DMS153 (cell line): ENCODE data around the gene STAT4.
"Not testable (repeated sequence)": the region's sequence is repeated elsewhere in the genome, so short reads cannot be mapped to it uniquely, and the experiment has no call there.

Source experiments
- DNase-seq: peaks from one replicate; lab custom pipeline; 2025; lab: John Stamatoyannopoulos, UW

The STAT4 gene

GRCh38 chr2:191013932-191014652, 136.7 kb downstream of the STAT4 start, which contains the start of gene STAT1:
Gene STAT1, minus strand, starts transcription at chr2:191014171. Its CDS starts 4,168 bp downstream, at chr2:191010003.
- peak; percentile 81 for DNase-seq

DNA sequence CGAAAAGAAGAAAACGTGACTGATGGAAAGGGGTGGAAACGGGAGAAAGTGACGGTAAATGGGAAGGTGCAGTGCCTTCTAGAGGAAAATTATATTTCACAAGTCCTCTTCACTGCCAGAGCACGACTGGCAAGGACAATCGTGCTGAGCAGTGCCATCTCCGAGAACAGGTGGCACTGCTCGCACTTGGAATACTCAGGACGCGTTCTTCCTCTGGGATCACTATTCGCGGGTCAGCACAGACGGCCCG, 137.2 kb downstream of the STAT4 start:
- DNase-seq: no peak

- no peak for DNase-seq
Measured at GRCh38 chr2:191012845-191013681, 137.7 kb downstream of the STAT4 start.

GRCh38 chr2:191012346-191012745, 138.4 kb downstream of the STAT4 start:
- no peak for DNase-seq

GRCh38 chr2:191010887-191011885, 139.6 kb downstream of the STAT4 start:
- no peak for DNase-seq

- DNase-seq: no peak
Measured at GRCh38 chr2:191009541-191010374, 141.0 kb downstream of the STAT4 start.

- DNase-seq: no peak
Measured at GRCh38 chr2:191008286-191008685, 142.5 kb downstream of the STAT4 start.

- DNase-seq: no peak
Measured at GRCh38 chr2:191006997-191007783, 143.6 kb downstream of the STAT4 start.

DNA sequence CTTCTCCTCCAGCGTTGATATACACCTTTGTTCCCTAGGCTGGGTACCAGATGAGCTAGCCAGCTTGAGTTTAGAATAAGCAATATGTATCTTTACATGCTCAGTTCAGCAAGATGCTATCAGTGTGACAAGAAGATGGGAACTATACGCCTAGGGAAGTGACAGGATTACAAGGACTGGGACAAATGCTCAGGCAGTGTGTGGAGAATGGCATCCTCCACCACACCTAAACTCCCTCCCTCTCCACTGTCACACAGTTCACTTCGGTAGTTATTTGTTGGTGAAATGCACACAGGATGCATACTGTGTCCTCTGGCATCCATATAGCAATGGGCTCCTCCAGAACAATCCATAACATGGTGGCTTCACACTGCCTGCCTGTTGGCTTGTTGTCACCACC, 144.5 kb downstream of the STAT4 start:
- no peak for DNase-seq

- DNase-seq: no peak
Measured at GRCh38 chr2:191003405-191004309, 147.1 kb downstream of the STAT4 start.

DNA sequence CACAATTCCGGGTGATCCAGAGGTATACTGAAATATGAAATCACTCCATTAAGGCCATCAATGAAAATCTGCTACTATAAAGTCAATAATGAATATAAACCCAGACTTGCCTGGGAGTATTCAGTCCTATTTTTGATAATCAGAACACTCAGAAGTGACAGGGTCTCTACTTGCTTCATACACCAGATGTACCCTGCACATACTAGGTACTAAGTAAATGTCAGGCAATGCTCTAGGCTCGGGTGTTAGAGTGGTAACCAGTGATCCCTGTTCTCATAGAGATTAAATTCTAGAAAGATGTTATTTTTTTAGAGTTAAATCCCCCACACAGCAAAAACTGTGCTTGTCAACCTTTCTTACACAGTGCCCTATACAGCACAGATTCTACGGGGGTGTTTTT, 149.2 kb downstream of the STAT4 start:
- no peak for DNase-seq

GRCh38 chr2:191001032-191001431, 149.8 kb downstream of the STAT4 start:
- no peak for DNase-seq

DNA sequence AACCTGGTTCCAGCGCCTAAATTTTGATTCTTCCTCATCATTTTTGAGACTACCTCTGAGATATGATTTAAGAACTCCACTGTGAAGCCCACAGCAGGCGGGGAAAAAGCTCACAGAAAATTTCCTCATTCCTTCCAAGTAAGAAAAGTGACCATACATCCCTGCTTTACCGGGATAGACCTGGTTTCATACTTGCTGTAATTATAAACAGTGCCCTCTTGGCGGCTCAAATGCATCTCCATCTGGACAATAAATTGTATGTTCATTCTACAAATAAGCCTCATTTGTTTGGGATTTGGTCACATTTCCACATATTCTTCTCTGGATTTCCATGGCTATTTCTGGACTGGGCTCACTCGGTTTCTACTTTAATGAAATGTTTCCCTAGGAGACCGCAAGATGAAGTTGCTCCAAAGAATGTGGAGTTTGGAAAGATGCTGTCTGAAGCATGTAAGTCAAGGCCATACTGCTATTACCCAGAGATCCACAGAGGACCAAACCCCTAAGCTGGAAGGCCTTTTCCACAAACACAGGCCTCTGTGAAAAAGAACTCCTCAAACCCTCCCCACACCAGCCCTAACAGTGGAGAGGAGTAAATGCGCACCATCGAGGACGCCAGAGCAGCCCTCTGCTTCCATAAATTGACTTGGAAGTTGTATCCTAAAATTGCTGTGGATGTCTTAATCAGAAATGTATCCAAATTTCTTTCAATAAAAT, 150.7 kb downstream of the STAT4 start:
- no peak for DNase-seq

- DNase-seq: no peak
Measured at GRCh38 chr2:190999058-190999457, 151.7 kb downstream of the STAT4 start.

- no peak for DNase-seq
Measured at GRCh38 chr2:190997526-190998113, 153.2 kb downstream of the STAT4 start.

DNA sequence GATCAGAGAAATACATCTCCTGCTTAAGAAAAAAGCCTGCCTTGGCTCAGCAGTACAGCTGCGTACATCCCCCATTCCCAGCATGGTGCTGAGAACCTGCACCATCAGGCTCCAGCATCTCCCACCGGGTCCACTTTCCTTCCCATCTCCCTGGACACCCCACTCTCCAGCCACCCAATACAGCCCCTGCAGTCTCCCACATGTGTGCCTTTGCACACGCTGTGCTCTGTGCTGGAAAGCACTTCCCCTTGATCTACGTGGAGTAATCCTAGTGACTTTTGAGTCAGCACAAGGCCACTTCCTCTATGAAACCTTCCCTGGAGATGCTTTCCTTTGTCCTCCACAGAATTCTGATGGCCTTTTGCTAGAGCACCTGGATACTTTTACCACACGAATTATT, 153.8 kb downstream of the STAT4 start:
- no peak for DNase-seq

DNA sequence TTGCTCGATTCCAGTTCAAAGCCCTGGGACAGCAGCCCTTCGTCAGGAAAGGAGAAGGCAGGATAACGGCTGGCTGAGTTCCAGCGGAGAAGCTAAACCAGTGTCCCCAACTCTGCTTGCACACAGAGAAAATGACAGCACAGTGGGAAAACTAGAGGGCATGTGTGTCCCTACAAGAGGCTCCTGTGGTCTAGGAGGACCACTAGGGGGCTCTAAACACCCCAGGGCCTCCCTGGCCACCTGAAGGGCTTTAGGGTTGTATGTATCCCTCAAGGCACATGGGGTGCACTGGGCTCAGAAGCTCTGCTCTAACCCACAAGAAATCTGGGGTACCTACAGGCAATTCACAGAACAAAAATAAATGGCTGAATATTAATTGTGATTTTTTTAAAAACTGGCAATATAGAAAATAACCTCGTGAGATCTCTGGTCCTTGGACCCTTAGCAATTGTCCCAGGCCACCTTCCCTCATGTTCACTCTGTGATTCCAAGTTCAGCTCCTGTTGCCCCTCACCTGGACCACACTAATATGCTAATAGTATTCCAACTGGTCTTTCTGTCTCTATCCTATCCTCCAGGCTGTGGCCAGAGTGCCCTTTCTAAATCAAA, 154.4 kb downstream of the STAT4 start:
- no peak for DNase-seq

- not testable (repeated sequence) for DNase-seq
Measured at GRCh38 chr2:190995315-190995714, 155.5 kb downstream of the STAT4 start.
